ENCODE measurements around the gene EIF5.

Gene EIF5

DNA sequence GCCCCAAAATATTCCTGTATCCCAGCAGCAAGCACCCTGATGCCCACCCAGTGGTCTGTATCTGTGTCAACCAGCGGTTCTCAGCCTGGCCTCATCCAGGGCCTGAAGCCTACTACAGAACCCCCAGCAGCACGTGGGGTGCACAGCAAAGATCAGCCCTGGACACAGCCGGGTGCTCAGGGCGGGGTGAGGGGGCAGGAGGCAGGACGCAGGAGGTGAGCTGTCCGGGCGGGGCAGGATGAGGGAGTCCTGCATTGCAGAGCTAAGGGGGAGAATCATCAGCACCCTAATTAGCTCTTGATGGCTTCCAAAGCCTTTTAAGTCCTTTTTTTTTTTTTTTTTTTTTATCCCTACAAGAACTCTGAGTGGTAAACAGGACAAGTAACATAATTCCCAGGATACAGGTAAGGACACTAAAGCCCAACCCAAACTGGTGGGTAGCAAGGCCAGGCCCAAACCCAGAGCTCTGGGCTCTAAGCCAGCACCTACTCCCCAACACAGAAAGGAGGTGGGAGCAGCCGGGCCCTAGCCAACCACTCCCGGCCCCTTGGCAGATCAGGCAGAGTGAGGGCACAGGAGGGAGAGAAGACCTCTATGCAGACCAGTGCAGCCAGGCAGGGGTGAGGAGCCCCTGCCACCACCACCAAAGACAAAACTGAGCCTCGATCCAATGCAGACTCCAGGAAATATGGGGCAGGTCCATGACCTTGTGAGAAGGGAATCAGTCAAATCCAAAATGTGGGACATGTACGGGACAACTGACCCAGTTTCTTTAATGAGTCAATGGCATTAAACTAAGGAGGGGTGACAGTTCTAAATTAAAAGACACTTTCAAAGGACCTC, 32.3 kb upstream of the EIF5 start:
- H3K27me3 Mint-ChIP-seq, result no peaks in the 10 kb centered on the region
- no peaks in the 10 kb centered on the region for H3K4me1 Mint-ChIP-seq
- no peaks in the 10 kb centered on the region for H3K9me3 Mint-ChIP-seq
- no peaks in the 10 kb centered on the region for H3K36me3 Mint-ChIP-seq
- H3K4me3 Mint-ChIP-seq, result no peak overlapping the region
- no peak overlapping the region for H3K27ac Mint-ChIP-seq

DNA sequence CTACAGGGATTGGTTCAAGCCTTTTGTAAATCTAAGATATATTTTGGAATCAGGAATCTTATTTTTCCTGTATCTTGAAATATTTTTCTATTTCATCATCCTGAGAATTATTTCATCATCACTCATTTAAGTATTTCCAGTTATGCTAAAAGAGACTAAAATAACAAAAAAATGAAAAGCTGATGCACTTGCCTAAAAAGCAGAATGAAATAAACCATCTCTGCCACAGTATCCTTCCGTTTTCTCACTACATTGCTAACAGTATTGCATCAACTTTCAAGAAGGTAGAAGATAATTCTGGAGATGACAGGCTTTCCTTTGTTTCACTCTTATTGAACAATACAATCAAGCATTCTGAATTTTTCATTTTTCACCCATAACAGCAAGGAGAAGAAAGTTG, 31.1 kb upstream of the EIF5 start:
- H3K27ac Mint-ChIP-seq, result no peak overlapping the region
- no peak overlapping the region for H3K4me3 Mint-ChIP-seq
- peaks cover 3% of the 10 kb centered on the region for H3K27me3 Mint-ChIP-seq
- no peaks in the 10 kb centered on the region for H3K36me3 Mint-ChIP-seq
- no peaks in the 10 kb centered on the region for H3K4me1 Mint-ChIP-seq
- no peaks in the 10 kb centered on the region for H3K9me3 Mint-ChIP-seq

DNA sequence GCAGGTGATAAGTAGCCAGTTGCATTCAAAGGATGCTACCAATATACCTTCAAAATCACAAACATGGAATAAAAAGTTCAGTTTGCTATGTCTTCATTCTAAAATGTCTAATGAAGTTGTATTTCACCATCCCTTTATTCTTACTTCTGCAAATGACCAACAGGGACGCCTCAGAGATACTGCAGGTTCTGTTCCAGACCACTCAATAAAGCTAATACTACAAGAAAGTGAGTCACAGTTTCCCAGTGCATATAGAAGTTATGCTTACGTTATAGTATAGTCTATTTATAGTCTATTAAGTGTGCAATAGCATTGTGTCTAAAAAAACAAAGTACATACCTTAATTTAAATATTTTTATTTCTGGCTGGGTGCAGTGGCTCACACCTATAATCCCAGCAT, 29.3 kb upstream of the EIF5 start:
- no peak overlapping the region for H3K4me3 Mint-ChIP-seq

DNA sequence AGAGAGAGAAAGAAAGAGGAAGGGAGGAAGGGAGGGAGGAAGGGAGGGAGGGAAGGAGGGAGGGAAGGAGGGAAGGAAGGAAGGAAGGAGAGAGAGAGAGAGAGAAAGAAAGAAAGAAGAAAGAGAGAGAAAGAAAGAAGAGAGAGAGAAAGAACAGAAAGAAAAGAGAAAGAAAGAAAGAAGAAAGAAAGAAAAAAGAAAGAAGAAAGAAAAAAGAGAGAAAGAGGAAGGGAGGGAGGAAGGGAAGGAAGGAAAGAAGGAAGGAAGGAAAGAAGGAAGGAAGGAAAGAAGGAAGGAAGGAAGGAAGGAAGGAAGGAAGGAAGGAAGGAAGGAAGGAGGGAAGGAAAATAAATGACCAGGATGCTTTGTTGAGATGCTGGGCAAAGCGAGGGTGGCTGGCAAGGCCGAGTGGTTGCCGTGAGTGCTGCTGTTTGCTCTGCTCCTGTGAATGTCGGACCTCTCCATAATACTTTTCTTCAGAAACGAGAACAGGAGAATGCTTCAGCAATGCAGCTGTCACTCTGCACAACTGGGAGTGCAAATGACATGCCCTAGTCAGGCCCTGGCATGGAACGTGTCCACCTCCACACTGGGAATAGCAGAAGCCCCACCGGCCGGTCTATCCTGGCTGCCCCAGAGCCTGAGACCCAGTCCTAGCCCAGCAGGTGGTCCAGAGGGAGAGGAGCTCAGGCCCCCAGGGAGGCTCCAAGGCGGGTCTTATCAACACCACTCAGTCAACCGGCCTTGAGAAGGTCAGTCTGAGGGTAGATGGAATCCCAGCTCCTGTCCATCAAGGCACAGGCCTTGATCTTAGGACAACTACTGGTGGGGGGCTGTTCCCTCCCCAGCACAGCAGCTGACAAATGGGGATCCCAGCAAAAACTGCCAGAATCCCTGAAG, 25.1 kb upstream of the EIF5 start:
- Mint-ChIP-seq H3K4me3 (no peak overlapping the region), H3K27ac (no peak overlapping the region), H3K36me3 (no peaks in the 10 kb centered on the region), H3K9me3 (no peaks in the 10 kb centered on the region), H3K4me1 (no peaks in the 10 kb centered on the region), H3K27me3 (peaks cover 3% of the 10 kb centered on the region)

More for the DNA sequence above, 29.3 kb upstream of the EIF5 start:
- peaks cover 3% of the 10 kb centered on the region for H3K27me3 Mint-ChIP-seq
- H3K36me3 Mint-ChIP-seq, result no peaks in the 10 kb centered on the region
- H3K9me3 Mint-ChIP-seq, result no peaks in the 10 kb centered on the region
- H3K27ac Mint-ChIP-seq, result no peak overlapping the region
- no peaks in the 10 kb centered on the region for H3K4me1 Mint-ChIP-seq

DNA sequence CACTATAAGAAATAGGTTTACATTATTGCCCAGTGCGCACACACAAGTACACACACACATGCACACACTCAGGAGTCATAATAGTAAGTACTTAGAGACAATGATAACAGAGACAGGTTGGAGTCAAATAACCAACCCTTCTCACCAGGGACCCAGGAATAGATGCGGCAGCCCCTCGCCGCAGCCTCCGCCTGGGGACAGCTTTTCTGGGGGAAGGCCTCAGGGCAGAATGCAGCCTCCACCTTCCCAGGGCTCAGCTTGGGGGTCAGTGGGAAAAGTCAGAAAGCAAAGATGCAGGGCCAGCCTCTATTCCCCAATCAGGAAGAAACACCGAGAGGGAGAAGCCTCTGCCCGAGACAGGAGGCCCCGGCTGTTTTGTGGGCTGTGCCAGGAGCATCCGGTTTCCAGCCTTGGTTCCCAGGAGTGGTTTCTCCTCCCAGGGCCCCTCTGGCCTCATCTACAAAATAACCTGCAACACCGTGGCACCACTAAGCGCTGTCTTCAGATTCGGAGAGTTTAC, 23.4 kb upstream of the EIF5 start:
- H3K4me1 Mint-ChIP-seq, result no peaks in the 10 kb centered on the region
- H3K27ac Mint-ChIP-seq, result no peak overlapping the region
- no peak overlapping the region for H3K4me3 Mint-ChIP-seq
- H3K27me3 Mint-ChIP-seq, result peaks cover 3% of the 10 kb centered on the region
- H3K36me3 Mint-ChIP-seq, result no peaks in the 10 kb centered on the region
- no peaks in the 10 kb centered on the region for H3K9me3 Mint-ChIP-seq

DNA sequence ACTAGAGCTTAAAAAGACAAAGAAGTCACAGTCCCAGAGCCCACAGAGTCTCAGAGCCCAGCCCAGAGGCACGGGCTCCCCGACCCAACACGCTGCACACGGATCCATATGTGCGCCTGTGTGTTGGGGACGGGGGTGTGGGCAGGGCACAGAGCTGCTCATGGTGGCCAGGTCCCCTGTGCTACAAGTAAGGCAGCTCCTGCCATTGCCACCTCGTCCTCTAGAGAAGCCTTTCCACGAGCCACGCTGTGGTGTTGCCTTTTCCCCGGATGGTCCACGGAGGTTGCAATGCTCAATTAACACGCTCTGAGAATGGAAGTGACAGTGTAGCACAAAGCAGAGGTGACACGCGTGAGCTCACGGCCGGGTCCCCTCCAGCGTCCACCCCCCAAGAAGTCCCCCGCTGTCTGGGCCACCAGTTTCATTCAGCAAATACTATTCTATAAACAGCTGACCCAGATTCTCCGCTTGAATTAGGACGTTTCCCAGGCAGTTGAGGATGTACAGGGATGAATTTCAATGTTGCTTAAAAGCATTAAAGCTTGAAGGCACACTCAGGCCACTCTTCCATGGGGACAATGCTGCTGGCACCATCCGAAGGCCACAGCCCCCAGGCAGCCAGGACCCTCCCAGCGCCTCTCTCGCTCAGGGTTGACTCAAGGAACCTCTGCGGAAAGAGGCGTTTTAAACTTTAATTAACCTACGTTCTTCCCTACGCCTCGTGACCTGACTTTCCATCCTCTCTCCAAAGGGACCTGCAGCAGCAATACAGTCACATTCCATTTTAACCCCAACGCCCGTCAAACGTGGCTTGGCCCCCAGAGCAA, 22.7 kb upstream of the EIF5 start:
- Mint-ChIP-seq H3K27ac (no peak overlapping the region), H3K4me1 (no peaks in the 10 kb centered on the region), H3K27me3 (peaks cover 3% of the 10 kb centered on the region), H3K4me3 (no peak overlapping the region), H3K9me3 (no peaks in the 10 kb centered on the region), H3K36me3 (no peaks in the 10 kb centered on the region)

DNA sequence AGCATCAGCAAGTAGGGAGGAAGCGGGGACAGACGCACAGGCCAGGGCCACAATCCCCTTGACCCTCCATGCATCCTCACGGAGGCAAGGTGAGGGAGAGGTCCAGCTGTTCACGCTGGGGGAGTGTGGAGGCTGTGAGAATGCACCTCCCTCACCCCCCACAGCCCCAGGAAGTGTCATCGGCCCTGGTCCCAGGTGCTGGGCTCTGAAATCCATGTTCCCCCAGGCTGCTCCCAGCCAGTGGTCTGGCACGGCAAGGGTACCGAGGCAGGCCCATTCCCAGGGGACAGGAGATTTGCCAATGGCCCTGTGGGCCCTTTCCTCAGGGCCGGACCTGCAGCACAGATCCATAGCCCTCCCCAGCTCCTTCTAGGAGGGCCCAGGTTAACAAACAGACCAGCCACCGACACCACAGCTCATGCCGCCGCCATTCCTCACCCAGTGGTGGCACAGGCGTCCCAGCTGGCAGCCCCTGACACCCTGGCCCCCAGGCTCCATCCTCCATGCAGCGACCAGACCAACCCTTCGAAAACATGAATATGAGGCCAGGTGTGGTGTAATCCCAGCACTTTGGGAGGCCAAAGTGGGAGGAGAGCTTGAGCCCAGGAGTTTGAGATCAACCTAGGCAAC, 21.9 kb upstream of the EIF5 start:
- no peak overlapping the region for H3K27ac Mint-ChIP-seq
- H3K4me3 Mint-ChIP-seq, result no peak overlapping the region
- H3K27me3 Mint-ChIP-seq, result peaks cover 3% of the 10 kb centered on the region
- no peaks in the 10 kb centered on the region for H3K4me1 Mint-ChIP-seq
- no peaks in the 10 kb centered on the region for H3K9me3 Mint-ChIP-seq
- H3K36me3 Mint-ChIP-seq, result no peaks in the 10 kb centered on the region

DNA sequence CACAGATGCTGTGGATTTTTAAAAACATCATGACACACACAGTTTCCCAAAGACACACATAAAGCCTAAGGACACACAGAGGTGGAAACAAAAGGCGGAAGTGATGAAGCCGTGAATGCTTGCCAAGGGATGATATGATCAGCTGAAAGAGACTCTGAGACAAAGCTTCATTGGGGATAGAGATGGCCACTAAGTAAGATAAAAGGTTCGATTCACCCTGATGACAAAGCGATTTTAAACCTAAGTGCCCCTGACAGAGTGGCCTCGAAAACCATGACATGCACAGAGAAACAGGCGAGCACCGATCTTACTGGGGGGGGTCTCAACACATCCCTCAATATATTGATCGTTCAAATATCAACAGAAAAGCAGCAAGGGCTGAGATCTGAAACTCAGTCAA, 20.3 kb upstream of the EIF5 start:
- Mint-ChIP-seq H3K4me3 (no peak overlapping the region), H3K9me3 (no peaks in the 10 kb centered on the region), H3K27ac (no peak overlapping the region)

DNA sequence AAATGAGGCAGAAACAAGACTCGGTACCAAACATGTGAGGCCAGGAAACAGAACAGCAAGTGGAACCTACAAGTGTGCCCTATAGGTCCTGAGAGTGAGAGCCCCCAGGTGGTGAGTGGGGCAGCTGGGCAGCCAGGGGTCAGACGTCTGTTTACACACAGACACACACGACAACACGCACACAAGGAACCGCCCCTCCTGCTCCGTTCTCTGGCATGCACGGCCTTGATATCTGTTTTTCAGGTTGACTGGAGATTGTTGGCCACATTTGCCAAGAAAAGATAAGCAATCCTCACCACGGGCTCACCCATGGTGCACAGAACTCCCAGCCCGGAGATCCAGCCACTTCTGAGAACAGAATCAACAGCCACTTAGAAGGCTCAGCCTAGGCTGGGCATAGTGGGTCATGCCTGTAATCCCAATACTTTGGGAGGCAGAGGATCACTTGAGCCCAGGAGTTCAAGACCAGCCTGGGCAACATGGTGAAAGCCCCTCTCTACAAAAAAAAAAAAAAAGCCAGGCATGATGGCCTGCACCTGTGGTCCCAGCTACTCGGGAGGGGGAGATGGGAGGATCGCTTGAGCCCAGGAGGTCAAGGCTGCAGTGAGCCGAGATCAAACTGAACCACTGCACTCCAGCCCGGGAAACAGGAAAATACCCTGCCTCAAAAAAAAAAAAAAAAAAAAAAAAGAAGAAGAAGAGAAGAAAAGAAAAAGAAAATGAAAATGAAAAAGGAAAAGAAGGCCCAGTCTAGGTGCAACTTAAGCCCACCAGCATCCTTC, 19.4 kb upstream of the EIF5 start:
- H3K4me3 Mint-ChIP-seq, result no peak overlapping the region
- no peaks in the 10 kb centered on the region for H3K9me3 Mint-ChIP-seq
- H3K36me3 Mint-ChIP-seq, result no peaks in the 10 kb centered on the region
- H3K27ac Mint-ChIP-seq, result no peak overlapping the region
- peaks cover 4% of the 10 kb centered on the region for H3K27me3 Mint-ChIP-seq
- H3K4me1 Mint-ChIP-seq, result no peaks in the 10 kb centered on the region

More for the DNA sequence above, 20.3 kb upstream of the EIF5 start:
- Mint-ChIP-seq H3K4me1 (no peaks in the 10 kb centered on the region), H3K27me3 (peaks cover 4% of the 10 kb centered on the region), H3K36me3 (no peaks in the 10 kb centered on the region)

DNA sequence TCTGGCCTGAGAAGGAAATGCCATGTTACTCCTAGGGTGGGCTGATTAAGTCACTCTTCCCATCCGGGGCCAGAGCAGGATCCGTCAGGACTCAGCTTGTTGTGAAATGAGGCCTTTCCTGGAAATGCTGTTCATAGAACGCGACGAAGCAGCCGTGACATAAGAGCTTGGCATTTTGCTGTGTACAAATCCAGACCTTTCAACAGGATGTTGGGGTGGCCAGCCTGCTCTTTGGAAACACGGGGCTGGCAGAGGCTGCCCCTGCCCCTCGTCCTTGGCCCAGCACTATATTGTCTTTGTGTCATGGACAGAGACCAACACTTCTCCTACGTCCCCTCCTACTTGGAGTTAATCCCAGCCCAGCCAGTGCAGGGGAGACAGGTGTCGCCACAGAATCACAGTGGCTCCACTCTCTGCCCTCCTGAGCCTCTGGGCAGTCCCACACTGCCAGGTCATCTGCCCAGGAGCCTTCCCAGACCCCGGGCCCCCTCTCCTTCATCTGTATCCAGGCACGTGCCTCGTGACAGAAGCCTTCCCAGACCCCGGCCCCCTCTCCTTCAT, 18.6 kb upstream of the EIF5 start:
- no peaks in the 10 kb centered on the region for H3K36me3 Mint-ChIP-seq
- H3K9me3 Mint-ChIP-seq, result no peaks in the 10 kb centered on the region
- no peak overlapping the region for H3K27ac Mint-ChIP-seq
- H3K4me1 Mint-ChIP-seq, result no peaks in the 10 kb centered on the region
- H3K27me3 Mint-ChIP-seq, result peaks cover 4% of the 10 kb centered on the region
- H3K4me3 Mint-ChIP-seq, result no peak overlapping the region

DNA sequence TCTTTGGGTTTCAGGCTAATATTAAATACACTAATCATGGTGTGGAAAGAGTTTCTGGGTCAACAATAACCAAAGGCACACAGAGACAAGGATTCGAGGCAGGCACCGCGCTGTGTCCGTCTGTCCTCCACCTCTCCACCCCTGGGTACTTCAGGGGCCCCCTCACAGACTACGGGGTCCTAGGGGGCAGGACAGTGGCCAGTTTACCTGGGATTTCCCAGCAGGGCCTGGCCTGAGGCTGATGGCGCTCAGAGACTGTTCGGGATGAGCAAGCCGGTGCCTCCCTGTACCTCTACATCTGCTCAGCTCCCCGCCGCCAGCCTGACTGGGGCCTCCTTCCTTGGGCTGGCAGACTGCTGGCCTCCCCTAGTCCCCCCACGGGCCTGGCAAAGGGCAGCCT, 18.1 kb upstream of the EIF5 start:
- H3K27ac Mint-ChIP-seq, result no peak overlapping the region
- no peaks in the 10 kb centered on the region for H3K36me3 Mint-ChIP-seq
- peaks cover 4% of the 10 kb centered on the region for H3K27me3 Mint-ChIP-seq
- H3K9me3 Mint-ChIP-seq, result no peaks in the 10 kb centered on the region
- no peaks in the 10 kb centered on the region for H3K4me1 Mint-ChIP-seq
- H3K4me3 Mint-ChIP-seq, result no peak overlapping the region

DNA sequence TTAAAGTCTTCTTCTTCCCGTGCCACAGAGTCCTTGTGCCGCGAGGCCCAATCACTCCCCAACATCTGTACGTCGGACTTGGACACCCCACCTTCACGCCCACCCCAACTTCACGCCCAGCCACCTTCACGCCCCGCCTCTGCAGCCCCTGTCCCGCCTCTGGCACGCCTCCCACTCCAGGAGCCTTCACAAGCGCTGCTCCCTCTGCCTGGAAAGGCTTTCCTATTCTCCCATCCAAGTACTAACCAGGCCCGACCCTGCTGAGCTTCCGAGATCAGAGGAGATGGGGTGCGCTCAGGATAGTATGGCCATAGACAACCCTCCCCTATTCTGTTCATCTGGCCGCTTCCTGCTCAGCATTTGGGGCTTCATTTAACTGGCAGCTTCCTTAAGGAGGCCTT, 17.3 kb upstream of the EIF5 start:
- no peaks in the 10 kb centered on the region for H3K9me3 Mint-ChIP-seq
- peaks cover 6% of the 10 kb centered on the region for H3K27me3 Mint-ChIP-seq
- H3K4me3 Mint-ChIP-seq, result no peak overlapping the region
- no peak overlapping the region for H3K27ac Mint-ChIP-seq
- H3K36me3 Mint-ChIP-seq, result no peaks in the 10 kb centered on the region
- H3K4me1 Mint-ChIP-seq, result no peaks in the 10 kb centered on the region

DNA sequence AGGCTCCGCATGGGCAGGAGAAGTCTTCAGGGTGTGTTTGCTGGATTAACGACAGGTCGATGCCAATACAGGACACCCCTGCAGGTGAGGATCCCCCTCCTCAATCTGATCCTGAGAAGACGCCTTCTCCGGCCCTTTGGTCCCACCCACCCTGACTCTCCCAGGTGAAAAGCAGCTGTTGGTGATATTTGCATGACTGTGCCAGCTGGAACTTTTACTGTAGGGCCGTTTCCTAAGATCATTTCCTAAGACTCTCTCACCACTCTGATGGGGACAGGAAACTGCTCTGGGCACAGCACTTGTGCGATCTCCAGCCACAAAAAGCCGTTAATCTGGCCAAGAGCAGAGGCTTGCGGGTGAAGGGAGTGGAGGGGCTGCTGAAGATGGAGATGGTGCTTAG, 16.8 kb upstream of the EIF5 start:
- no peak overlapping the region for H3K27ac Mint-ChIP-seq
- peaks cover 8% of the 10 kb centered on the region for H3K27me3 Mint-ChIP-seq
- no peaks in the 10 kb centered on the region for H3K36me3 Mint-ChIP-seq

DNA sequence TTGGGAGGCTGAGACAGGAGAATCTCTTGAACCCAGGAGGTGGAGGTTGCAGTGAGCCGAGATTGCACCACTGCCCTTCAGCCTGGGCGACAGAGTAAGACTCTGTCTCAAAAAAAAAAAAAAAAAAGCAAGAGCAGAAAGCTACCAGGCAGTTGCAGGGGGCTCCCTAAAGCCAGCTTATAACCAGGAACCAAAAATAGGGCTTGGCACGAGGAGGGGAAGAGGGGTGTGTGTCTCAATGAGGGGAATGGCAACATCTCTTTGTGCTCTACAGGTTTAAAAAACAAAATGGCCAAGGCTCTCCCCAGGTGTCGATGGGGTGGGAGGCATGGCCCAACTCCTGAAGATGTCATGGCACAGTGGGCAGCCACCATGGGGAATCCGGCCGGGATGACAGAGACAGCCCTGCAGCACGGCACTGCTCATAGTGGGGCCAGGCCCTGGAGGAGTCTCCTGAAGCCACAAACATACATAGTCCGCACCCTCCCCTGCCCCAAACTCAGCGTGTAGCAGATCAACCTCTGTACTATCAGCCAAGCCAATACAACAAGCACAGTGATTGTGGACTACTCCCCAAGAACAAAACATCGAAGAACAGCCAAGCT, 16.0 kb upstream of the EIF5 start:
- H3K4me3 Mint-ChIP-seq, result no peak overlapping the region
- no peaks in the 10 kb centered on the region for H3K4me1 Mint-ChIP-seq
- no peaks in the 10 kb centered on the region for H3K9me3 Mint-ChIP-seq
- peaks cover 8% of the 10 kb centered on the region for H3K27me3 Mint-ChIP-seq
- H3K36me3 Mint-ChIP-seq, result no peaks in the 10 kb centered on the region
- no peak overlapping the region for H3K27ac Mint-ChIP-seq

More for the DNA sequence above, 16.8 kb upstream of the EIF5 start:
- H3K9me3 Mint-ChIP-seq, result no peaks in the 10 kb centered on the region
- no peaks in the 10 kb centered on the region for H3K4me1 Mint-ChIP-seq
- no peak overlapping the region for H3K4me3 Mint-ChIP-seq
